Measurements from ENCODE around the gene PLA2G5.

PLA2G5 gene

GRCh38 chr1:20074725-20075171 is 4.8 kb downstream of the PLA2G5 start (continued):
- TF ChIP-seq, protein P1, sequence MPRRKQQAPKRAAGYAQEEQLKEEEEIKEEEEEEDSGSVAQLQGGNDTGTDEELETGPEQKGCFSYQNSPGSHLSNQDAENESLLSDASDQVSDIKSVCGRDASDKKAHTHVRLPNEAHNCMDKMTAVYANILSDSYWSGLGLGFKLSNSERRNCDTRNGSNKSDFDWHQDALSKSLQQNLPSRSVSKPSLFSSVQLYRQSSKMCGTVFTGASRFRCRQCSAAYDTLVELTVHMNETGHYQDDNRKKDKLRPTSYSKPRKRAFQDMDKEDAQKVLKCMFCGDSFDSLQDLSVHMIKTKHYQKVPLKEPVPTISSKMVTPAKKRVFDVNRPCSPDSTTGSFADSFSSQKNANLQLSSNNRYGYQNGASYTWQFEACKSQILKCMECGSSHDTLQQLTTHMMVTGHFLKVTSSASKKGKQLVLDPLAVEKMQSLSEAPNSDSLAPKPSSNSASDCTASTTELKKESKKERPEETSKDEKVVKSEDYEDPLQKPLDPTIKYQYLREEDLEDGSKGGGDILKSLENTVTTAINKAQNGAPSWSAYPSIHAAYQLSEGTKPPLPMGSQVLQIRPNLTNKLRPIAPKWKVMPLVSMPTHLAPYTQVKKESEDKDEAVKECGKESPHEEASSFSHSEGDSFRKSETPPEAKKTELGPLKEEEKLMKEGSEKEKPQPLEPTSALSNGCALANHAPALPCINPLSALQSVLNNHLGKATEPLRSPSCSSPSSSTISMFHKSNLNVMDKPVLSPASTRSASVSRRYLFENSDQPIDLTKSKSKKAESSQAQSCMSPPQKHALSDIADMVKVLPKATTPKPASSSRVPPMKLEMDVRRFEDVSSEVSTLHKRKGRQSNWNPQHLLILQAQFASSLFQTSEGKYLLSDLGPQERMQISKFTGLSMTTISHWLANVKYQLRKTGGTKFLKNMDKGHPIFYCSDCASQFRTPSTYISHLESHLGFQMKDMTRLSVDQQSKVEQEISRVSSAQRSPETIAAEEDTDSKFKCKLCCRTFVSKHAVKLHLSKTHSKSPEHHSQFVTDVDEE (CRISPR knock-in tag; IDR thresholded peaks at IDR 0.05), result no peak
- TF ChIP-seq SNAI2 (CRISPR knock-in tag; IDR thresholded peaks at IDR 0.05), result no peak

DNA sequence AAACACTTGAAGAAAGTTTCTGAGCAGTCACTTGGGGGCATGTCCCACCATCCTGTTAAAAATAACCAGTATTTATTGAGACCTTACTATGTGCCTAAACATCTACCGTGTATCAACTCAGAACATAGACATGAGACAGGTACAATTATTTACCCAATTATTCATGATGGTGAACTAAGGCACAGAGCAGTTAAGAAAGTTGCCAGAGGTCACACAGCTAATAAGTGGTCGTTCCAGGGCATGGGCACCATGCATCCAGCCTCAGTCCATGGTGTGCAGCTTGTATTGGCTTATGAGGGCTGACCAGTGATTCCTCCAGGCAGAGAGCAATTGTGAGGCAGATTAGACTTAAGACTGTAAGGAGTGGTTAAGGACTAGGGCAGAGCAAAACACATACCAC is 5.4 kb downstream of the PLA2G5 start:
- no peak for ATAC-seq
- TF ChIP-seq ZNF565 (CRISPR knock-in tag; conservative IDR thresholded peaks at IDR 0.05; ENCODE audit: low read depth) (no peak), SNAI2 (CRISPR knock-in tag; IDR thresholded peaks at IDR 0.05) (no peak), PATZ1 (CRISPR knock-in tag; IDR thresholded peaks at IDR 0.05; ENCODE audit: borderline replicate concordance) (no peak), ESRRG (CRISPR knock-in tag; IDR thresholded peaks at IDR 0.05) (no peak), ZC3H10 (CRISPR knock-in tag; IDR thresholded peaks at IDR 0.05) (no peak)

- ATAC-seq, result no peak
- no peak for TF ChIP-seq SNAI2 (CRISPR knock-in tag; IDR thresholded peaks at IDR 0.05)
- no peak for TF ChIP-seq ZNF565 (CRISPR knock-in tag; conservative IDR thresholded peaks at IDR 0.05; ENCODE audit: low read depth)
- no peak for TF ChIP-seq PATZ1 (CRISPR knock-in tag; IDR thresholded peaks at IDR 0.05; ENCODE audit: borderline replicate concordance)
- no peak for TF ChIP-seq CSDC2 (CRISPR knock-in tag; IDR thresholded peaks at IDR 0.05)
- TF ChIP-seq RARB (CRISPR knock-in tag; IDR thresholded peaks at IDR 0.05), result no peak
- no peak for TF ChIP-seq ZC3H10 (CRISPR knock-in tag; IDR thresholded peaks at IDR 0.05)
- TF ChIP-seq, protein P1 (CRISPR knock-in tag; IDR thresholded peaks at IDR 0.05), result no peak
- TF ChIP-seq OSR1 (CRISPR knock-in tag; IDR thresholded peaks at IDR 0.05), result no peak
- TF ChIP-seq GLIS3 (CRISPR knock-in tag; IDR thresholded peaks at IDR 0.05), result no peak
- no peak for TF ChIP-seq TOX (CRISPR knock-in tag; IDR thresholded peaks at IDR 0.05; ENCODE audit: borderline replicate concordance)
- TF ChIP-seq, protein P2, sequence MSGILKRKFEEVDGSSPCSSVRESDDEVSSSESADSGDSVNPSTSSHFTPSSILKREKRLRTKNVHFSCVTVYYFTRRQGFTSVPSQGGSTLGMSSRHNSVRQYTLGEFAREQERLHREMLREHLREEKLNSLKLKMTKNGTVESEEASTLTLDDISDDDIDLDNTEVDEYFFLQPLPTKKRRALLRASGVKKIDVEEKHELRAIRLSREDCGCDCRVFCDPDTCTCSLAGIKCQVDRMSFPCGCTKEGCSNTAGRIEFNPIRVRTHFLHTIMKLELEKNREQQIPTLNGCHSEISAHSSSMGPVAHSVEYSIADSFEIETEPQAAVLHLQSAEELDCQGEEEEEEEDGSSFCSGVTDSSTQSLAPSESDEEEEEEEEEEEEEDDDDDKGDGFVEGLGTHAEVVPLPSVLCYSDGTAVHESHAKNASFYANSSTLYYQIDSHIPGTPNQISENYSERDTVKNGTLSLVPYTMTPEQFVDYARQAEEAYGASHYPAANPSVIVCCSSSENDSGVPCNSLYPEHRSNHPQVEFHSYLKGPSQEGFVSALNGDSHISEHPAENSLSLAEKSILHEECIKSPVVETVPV (CRISPR knock-in tag; IDR thresholded peaks at IDR 0.05), result no peak
- no peak for TF ChIP-seq ESRRG (CRISPR knock-in tag; IDR thresholded peaks at IDR 0.05)
- TF ChIP-seq ZNF70 (CRISPR knock-in tag; IDR thresholded peaks at IDR 0.05), result no peak
These were observed 6.2 kb downstream of the PLA2G5 start for GRCh38 chr1:20076223-20076622.

DNA sequence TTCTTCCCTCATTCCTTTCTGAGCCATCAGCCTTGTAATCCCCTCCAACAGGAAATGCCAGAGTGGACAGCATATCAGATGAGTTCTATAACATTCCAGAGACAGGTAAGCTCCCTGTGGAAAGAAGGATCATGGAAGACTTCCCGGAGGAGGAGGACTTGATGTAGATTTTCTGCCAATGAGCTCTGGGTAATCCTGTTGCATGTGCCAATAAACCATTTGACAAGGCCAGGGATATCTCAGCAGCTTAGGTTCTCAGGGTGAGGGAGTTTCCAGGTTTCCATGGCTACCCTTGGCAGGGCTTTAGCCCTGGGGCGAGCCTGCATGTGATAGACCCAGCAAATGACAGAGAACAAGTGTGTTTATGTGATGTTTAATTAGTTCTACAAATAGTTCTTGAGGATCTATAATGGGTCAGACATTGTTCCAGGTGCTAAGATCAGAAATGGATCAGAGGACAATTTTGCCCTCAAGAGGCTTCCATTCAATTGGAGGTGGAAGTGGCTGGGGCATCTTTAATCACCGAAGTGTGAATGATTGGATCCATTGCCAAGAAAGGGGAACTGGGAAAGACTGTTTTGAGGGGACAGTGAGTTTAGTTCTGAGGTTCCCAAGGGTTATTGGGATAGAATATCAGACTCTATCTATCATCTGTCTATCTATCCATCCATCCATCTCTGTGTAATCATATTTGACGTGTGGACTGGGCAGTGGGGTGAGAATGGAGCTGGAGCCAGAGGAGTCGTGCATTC is 6.9 kb downstream of the PLA2G5 start:
- no peak for ATAC-seq

More for the DNA sequence above, 6.9 kb downstream of the PLA2G5 start:
- TF ChIP-seq TCF4 (CRISPR knock-in tag; IDR thresholded peaks at IDR 0.05; ENCODE audit: borderline replicate concordance) (no peak), ZNF8 (CRISPR knock-in tag; IDR thresholded peaks at IDR 0.05) (no peak), ZC3H10 (CRISPR knock-in tag; IDR thresholded peaks at IDR 0.05) (no peak), GLIS3 (CRISPR knock-in tag; IDR thresholded peaks at IDR 0.05) (no peak), PATZ1 (CRISPR knock-in tag; IDR thresholded peaks at IDR 0.05; ENCODE audit: borderline replicate concordance) (no peak), RARB (CRISPR knock-in tag; IDR thresholded peaks at IDR 0.05) (no peak), PPARA (CRISPR knock-in tag; IDR thresholded peaks at IDR 0.05; ENCODE audit: borderline replicate concordance) (no peak), OSR1 (CRISPR knock-in tag; IDR thresholded peaks at IDR 0.05) (no peak), ZNF70 (CRISPR knock-in tag; IDR thresholded peaks at IDR 0.05) (no peak), ZFP30 (CRISPR knock-in tag; IDR thresholded peaks at IDR 0.05) (no peak)
- TF ChIP-seq, protein P2 (CRISPR knock-in tag; IDR thresholded peaks at IDR 0.05), result no peak
